ENCODE measurements around the gene EPHA4.
A peak's percentile ranks its signal among the peaks of the same experiment; 100 is the strongest.

Gene EPHA4

GRCh38 chr2:221572821-221573429, 821 bp upstream of the EPHA4 start:
- DNase-seq (ENCODE audit: low read depth), result peak; percentile 33
- H3K4me3 ChIP-seq (ENCODE audit: low read length), result peak overlapping the region; percentile 77
- no peak for TF ChIP-seq CTCF (conservative IDR thresholded peaks at IDR 0.05; ENCODE audit: low read length)

- peak; percentile 32 for DNase-seq (ENCODE audit: low read depth)
- no peak for TF ChIP-seq CTCF (conservative IDR thresholded peaks at IDR 0.05; ENCODE audit: low read length)
- H3K4me3 ChIP-seq (ENCODE audit: low read length), result peak overlapping the region; percentile 79
These were observed 419 bp downstream of the EPHA4 start for GRCh38 chr2:221571551-221572218.

GRCh38 chr2:221571025-221571550, 1.0 kb downstream of the EPHA4 start:
- TF ChIP-seq CTCF (conservative IDR thresholded peaks at IDR 0.05; ENCODE audit: low read length), result no peak
- peak; percentile 6 for DNase-seq (ENCODE audit: low read depth)
- peak overlapping the region; percentile 79 for H3K4me3 ChIP-seq (ENCODE audit: low read length)

GRCh38 chr2:221570321-221570935, 1.7 kb downstream of the EPHA4 start:
- peak; percentile 33 for TF ChIP-seq CTCF (conservative IDR thresholded peaks at IDR 0.05; ENCODE audit: low read length)
- peak; percentile 11 for DNase-seq (ENCODE audit: low read depth)
- H3K4me3 ChIP-seq (ENCODE audit: low read length), result peak overlapping the region; percentile 79

GRCh38 chr2:221569871-221570270, 2.2 kb downstream of the EPHA4 start:
- TF ChIP-seq CTCF (conservative IDR thresholded peaks at IDR 0.05; ENCODE audit: low read length), result no peak
- H3K4me3 ChIP-seq (ENCODE audit: low read length), result no peak overlapping the region
- DNase-seq (ENCODE audit: low read depth), result no peak

- no peak overlapping the region for H3K4me3 ChIP-seq (ENCODE audit: low read length)
- TF ChIP-seq CTCF (conservative IDR thresholded peaks at IDR 0.05; ENCODE audit: low read length), result no peak
- DNase-seq (ENCODE audit: low read depth), result no peak
These were observed 2.7 kb downstream of the EPHA4 start for GRCh38 chr2:221569425-221569845.

All from AG10803 (cell line).